CD14-positive monocyte (primary cell): ENCODE data around the gene ZCWPW1. TPM values are rescaled to one million over a fixed set of nuclear protein-coding genes. Genes with fewer than 3 reads are reported as not detected.

ENCODE experiments used
- DNase-seq, 3 donors: peaks; one replicate each; pipeline ENCODE4 v3.0.0-alpha.2; 2011 to 2022
- H2AFZ ChIP-seq: 2 replicates; pipeline ENCODE4 v1.6.0; 2012; ENCODE audit warnings: mild to moderate bottlenecking, low read depth, low read length, inconsistent platforms; ENCODE audit not compliant: insufficient read depth, poor library complexity, severe bottlenecking
- H3K27ac ChIP-seq, 2 donors: 1 replicate in 1 of 2; 2 replicates in 1 of 2; pipeline ENCODE4 v1.5.1; 2012 to 2013; ENCODE audit warnings: low read length in 2 of 2, control low read depth in 1 of 2, inconsistent platforms in 1 of 2, low read depth in 1 of 2, mild to moderate bottlenecking in 1 of 2
- H3K27me3 ChIP-seq, 2 donors: one replicate each; pipeline versions ENCODE4 v1.6.0 to v1.6.1; 2011 to 2013; ENCODE audit warnings: low read length in 2 of 2; ENCODE audit not compliant: control insufficient read depth in 2 of 2, insufficient read depth in 2 of 2
- H3K36me3 ChIP-seq, 2 donors: replicated peaks in 1 of 2; 1 replicate in 1 of 2; 2 replicates in 1 of 2; pipeline versions ENCODE4 v1.5.1 to v1.6.1; 2012 to 2013; ENCODE audit warnings: low read length in 2 of 2, control low read depth in 1 of 2, inconsistent platforms in 1 of 2, mild to moderate bottlenecking in 1 of 2; ENCODE audit not compliant: insufficient read depth in 2 of 2, control insufficient read depth in 1 of 2
- H3K4me1 ChIP-seq, 2 donors: 1 replicate in 1 of 2; 2 replicates in 1 of 2; pipeline versions ENCODE4 v1.5.1 to v1.6.1; 2012 to 2013; ENCODE audit warnings: low read length in 2 of 2, control low read depth in 1 of 2, inconsistent platforms in 1 of 2, mild to moderate bottlenecking in 1 of 2, moderate library complexity in 1 of 2; ENCODE audit not compliant: insufficient read depth in 2 of 2, control insufficient read depth in 1 of 2
- H3K4me2 ChIP-seq: replicated peaks from 2 replicates; pipeline ENCODE3; 2012; ENCODE audit warnings: low read length, moderate library complexity, mild to moderate bottlenecking; ENCODE audit not compliant: poor library complexity, severe bottlenecking; ENCODE audit errors: extremely low read depth
- H3K4me3 ChIP-seq, 3 experiments: fragments of 200-600 bp in 1 of 3; sonication (generic) in 1 of 3; replicated peaks in 1 of 3; 1 replicate in 2 of 3; 2 replicates in 1 of 3; pipeline ENCODE4 v1.5.1; 2011 to 2013; ENCODE audit warnings: low read length in 3 of 3, mild to moderate bottlenecking in 3 of 3, control low read depth in 2 of 3, low read depth in 2 of 3, inconsistent platforms in 1 of 3, moderate library complexity in 1 of 3
- H3K79me2 ChIP-seq: 2 replicates; pipeline ENCODE4 v1.6.0; 2012; ENCODE audit warnings: mild to moderate bottlenecking, control low read depth, inconsistent platforms, low read length, moderate library complexity; ENCODE audit not compliant: insufficient read depth
- H3K9ac ChIP-seq: 2 replicates; pipeline ENCODE4 v1.6.0; 2017; ENCODE audit warnings: low read length, mild to moderate bottlenecking; ENCODE audit not compliant: insufficient read depth, poor library complexity, severe bottlenecking
- H3K9me3 ChIP-seq, 2 donors: replicated peaks in 1 of 2; 1 replicate in 1 of 2; 2 replicates in 1 of 2; pipeline versions ENCODE4 v1.5.1 to v1.6.1; 2012 to 2013; ENCODE audit warnings: low read length in 2 of 2, control low read depth in 1 of 2; ENCODE audit not compliant: control insufficient read depth in 1 of 2, insufficient read depth in 1 of 2
- H4K20me1 ChIP-seq: 2 replicates; pipeline ENCODE4 v1.6.0; 2012; ENCODE audit warnings: mild to moderate bottlenecking, low read length, control low read depth, moderate library complexity; ENCODE audit not compliant: insufficient read depth
- H3K27ac Mint-ChIP-seq, 7 donors: one replicate each; pipeline ENCODE4 v1.8.0; 2020; ENCODE audit warnings: mild to moderate bottlenecking in 7 of 7, mixed read lengths in 7 of 7, moderate library complexity in 6 of 7, inconsistent platforms in 2 of 7
- H3K27me3 Mint-ChIP-seq, 3 donors: one replicate each; pipeline ENCODE4 v1.8.0; 2021 to 2022; ENCODE audit warnings: low read depth in 3 of 3, mild to moderate bottlenecking in 3 of 3, mixed read lengths in 3 of 3, moderate library complexity in 3 of 3, inconsistent platforms in 1 of 3
- H3K36me3 Mint-ChIP-seq, 2 donors: one replicate each; pipeline ENCODE4 v1.8.0; 2020; ENCODE audit warnings: mixed read lengths in 2 of 2, inconsistent platforms in 1 of 2, mild to moderate bottlenecking in 1 of 2
- H3K4me1 Mint-ChIP-seq: one replicate; pipeline ENCODE4 v1.8.0; 2020; ENCODE audit warnings: mild to moderate bottlenecking, mixed read lengths
- H3K4me3 Mint-ChIP-seq, 2 donors: one replicate each; pipeline ENCODE4 v1.8.0; 2020; ENCODE audit warnings: mild to moderate bottlenecking in 2 of 2, mixed read lengths in 2 of 2, moderate library complexity in 1 of 2
- H3K9me3 Mint-ChIP-seq, 7 donors: one replicate each; pipeline ENCODE4 v1.8.0; 2020 to 2022; ENCODE audit warnings: mixed read lengths in 7 of 7, mild to moderate bottlenecking in 6 of 7, moderate library complexity in 6 of 7, inconsistent platforms in 2 of 7
- WGBS: methylation state at CpG from one replicate; pipeline ENCODE4 v1.1.5; 2013; ENCODE audit warnings: missing lambda C conversion rate; ENCODE audit not compliant: insufficient coverage; 5-methylcytosine and 5-hydroxymethylcytosine counted together
- intact Hi-C, 2 donors: fragments of 100-400 bp; cut with micrococcal nuclease; formaldehyde crosslinking; loops; one replicate each; pipeline versions ENCODE4 v1.15.0 to v1.15.1; 2023
- polyA plus RNA-seq, 3 donors: library from polyadenylated mRNA; depleted of rRNA in 1 of 3; unstranded in 2 of 3; stranded (reverse) in 1 of 3; fragments of 300-500 nt in 2 of 3; fragments of >200 nt in 1 of 3; fragmentation: Illumina TruSeq in 2 of 3; gene quantifications; 1 replicate in 2 of 3; 2 replicates in 1 of 3; pipeline ENCODE4 v1.2.3, GENCODE V29; 2012 to 2021
- TF ChIP-seq, protein P1 (sequence below): fragments of 200-600 bp; IDR thresholded peaks from one replicate; pipeline ENCODE4 v1.8.0; 2022; ENCODE audit warnings: antibody characterized with exemption, mild to moderate bottlenecking

The ZCWPW1 gene
- polyA plus RNA-seq, 3 donors = 0.60 to 1.9 (median 1.2) TPM

DNA sequence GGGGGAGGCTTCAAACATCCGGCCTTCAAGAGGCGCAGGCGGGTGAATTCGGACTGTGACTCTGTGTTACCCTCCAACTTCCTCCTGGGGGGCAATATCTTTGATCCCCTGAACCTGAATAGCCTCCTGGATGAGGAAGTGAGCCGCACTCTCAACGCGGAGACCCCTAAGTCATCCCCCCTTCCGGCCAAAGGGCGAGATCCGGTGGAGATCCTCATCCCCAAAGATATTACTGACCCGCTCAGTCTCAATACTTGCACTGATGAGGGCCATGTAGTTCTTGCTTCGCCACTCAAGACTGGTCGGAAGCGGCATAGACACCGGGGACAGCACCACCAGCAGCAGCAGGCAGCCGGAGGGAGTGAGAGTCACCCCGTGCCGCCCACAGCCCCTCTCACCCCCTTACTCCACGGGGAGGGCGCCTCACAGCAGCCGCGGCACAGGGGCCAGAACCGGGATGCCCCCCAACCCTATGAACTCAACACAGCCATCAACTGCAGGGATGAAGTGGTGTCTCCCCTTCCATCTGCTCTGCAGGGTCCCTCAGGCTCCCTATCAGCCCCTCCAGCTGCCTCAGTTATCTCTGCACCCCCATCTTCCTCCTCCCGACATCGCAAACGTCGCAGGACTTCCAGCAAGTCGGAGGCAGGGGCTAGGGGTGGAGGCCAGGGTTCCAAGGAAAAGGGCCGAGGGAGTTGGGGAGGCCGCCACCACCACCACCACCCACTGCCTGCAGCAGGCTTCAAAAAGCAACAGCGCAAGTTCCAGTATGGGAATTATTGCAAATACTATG is 2.2 kb upstream of the ZCWPW1 start:
- Histone ChIP-seq H3K9ac (peak overlapping the region; percentile 87), H4K20me1 (peaks cover 12% of the 10 kb centered on the region), H3K4me2 (peak overlapping the region; percentile 86), H3K36me3 (peaks cover 18 to 25% of the 10 kb centered on the region in 2 donors), H3K4me1 (peaks cover 34 to 50% of the 10 kb centered on the region in 2 donors), H3K9me3 (no peaks in the 10 kb centered on the region), H2AFZ (peak overlapping the region; percentile 29), H3K27me3 (no peaks in the 10 kb centered on the region), H3K27ac (peak overlapping the region; percentile 27 to 99), H3K4me3 (peak overlapping the region; percentile 77 to 93 (median 80)), H3K79me2 (peaks cover 62% of the 10 kb centered on the region)
- Mint-ChIP-seq H3K9me3 (peaks cover 0 to 2% (median 0%) of the 10 kb centered on the region in 7 donors), H3K4me1 (peaks cover 43% of the 10 kb centered on the region), H3K27ac (peak overlapping the region in 6 of 7 donors; percentile 54 to 92 (median 83)), H3K36me3 (peaks cover 27 to 40% of the 10 kb centered on the region in 2 donors), H3K27me3 (peaks cover 1 to 6% (median 1%) of the 10 kb centered on the region in 3 donors), H3K4me3 (peak overlapping the region; percentile 80 to 85)
- WGBS = 2% methylated on average over 19 of the region's 31 CpGs
- no peak for DNase-seq
- TF ChIP-seq, protein P1, sequence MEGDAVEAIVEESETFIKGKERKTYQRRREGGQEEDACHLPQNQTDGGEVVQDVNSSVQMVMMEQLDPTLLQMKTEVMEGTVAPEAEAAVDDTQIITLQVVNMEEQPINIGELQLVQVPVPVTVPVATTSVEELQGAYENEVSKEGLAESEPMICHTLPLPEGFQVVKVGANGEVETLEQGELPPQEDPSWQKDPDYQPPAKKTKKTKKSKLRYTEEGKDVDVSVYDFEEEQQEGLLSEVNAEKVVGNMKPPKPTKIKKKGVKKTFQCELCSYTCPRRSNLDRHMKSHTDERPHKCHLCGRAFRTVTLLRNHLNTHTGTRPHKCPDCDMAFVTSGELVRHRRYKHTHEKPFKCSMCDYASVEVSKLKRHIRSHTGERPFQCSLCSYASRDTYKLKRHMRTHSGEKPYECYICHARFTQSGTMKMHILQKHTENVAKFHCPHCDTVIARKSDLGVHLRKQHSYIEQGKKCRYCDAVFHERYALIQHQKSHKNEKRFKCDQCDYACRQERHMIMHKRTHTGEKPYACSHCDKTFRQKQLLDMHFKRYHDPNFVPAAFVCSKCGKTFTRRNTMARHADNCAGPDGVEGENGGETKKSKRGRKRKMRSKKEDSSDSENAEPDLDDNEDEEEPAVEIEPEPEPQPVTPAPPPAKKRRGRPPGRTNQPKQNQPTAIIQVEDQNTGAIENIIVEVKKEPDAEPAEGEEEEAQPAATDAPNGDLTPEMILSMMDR = no peak
- intact Hi-C loops = loop anchor here in 1 of 2 donors (10.0 kb wide), 1 partner anchor 244 kb away; the partner anchor contains the start of gene GNB2

DNA sequence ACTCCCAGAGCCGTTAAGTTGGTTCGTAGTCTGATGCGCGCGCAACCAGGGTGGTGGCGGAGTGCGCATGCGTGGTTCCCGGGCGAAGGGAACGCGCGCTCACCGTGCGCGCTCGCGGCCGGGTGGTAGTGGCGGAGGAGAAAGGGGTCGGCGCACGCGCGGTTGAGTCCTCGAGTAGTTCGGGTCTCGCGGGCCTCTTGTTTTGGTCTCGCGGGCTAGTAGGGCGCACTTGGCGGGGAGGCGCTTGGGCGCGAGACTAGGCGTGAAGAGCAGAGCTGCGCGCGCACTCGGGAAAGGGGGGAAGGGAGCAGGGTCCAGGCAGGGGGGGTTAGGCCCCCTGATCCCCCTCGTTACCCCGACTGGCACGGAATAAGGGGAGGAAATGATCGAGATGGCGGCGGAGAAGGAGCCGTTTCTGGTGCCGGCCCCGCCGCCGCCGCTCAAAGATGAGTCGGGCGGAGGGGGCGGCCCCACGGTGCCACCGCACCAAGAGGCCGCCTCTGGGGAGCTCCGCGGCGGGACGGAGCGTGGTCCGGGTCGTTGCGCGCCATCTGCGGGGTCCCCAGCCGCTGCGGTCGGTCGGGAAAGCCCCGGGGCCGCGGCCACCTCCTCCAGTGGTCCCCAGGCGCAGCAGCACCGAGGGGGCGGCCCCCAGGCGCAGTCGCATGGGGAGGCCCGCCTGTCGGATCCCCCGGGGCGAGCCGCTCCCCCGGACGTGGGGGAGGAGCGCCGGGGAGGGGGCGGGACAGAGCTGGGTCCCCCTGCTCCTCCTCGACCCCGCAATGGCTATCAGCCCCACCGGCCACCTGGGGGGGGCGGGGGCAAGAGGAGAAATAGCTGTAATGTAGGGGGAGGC is 1.4 kb upstream of the ZCWPW1 start, which contains the start of gene MEPCE:
TSS of gene MEPCE (plus strand) at position 195 of the 856 bp plus-strand sequence. CDS start at position 383, 188 bp downstream.
- Histone ChIP-seq H3K4me2 (peak within 1 kb of the TSS; percentile 86), H3K79me2 (peaks cover 54% of the 10 kb centered on the region), H3K9me3 (no peaks in the 10 kb centered on the region), H4K20me1 (peaks cover 6% of the 10 kb centered on the region), H3K4me1 (peaks cover 27 to 41% of the 10 kb centered on the region in 2 donors), H3K27ac (peak within 1 kb of the TSS; percentile 99 to 100), H3K9ac (peak within 1 kb of the TSS; percentile 87), H2AFZ (peak within 1 kb of the TSS; percentile 48), H3K36me3 (peaks cover 18 to 24% of the 10 kb centered on the region in 2 donors), H3K4me3 (peak within 1 kb of the TSS; percentile 77 to 93 (median 80)), H3K27me3 (no peaks in the 10 kb centered on the region)
- Mint-ChIP-seq H3K4me1 (peaks cover 37% of the 10 kb centered on the region), H3K27ac (peak within 1 kb of the TSS; percentile 99 to 100 (median 100)), H3K9me3 (peaks cover 0 to 2% (median 0%) of the 10 kb centered on the region in 7 donors), H3K36me3 (peaks cover 31 to 36% of the 10 kb centered on the region in 2 donors), H3K27me3 (peaks cover 1 to 6% (median 1%) of the 10 kb centered on the region in 3 donors), H3K4me3 (peak within 1 kb of the TSS; percentile 96 to 99)
- intact Hi-C loops = loop anchor here in 1 of 2 donors (2.0 to 10.0 kb wide), 2 partner anchors 15 to 245 kb away; partner anchors contain the start of gene GNB2
- under 1% methylated on average over 81 of the region's 95 CpGs for WGBS
- TF ChIP-seq, protein P1 = no peak
- peak; percentile 90 to 94 (median 91) for DNase-seq
